B cell (primary cell): Measurements from ENCODE around the gene CISH. TPM values are rescaled to one million over a fixed set of nuclear protein-coding genes. Genes with fewer than 3 reads are reported as not detected.

Experiments
- ATAC-seq: fragments of 200-7000 bp; cut with Tn5 transposase; one replicate; pipeline ENCODE4 v1.10.0; 2021; ENCODE audit warnings: low read depth, mild to moderate bottlenecking, moderate number of reproducible peaks, moderate library complexity
- CTCF ChIA-PET: fragments of 350-600 bp; sonication (Branson Sonifier 250); formaldehyde crosslinking; loops from one replicate; lab custom pipeline; 2021; ENCODE audit warnings: antibody characterized with exemption, inconsistent platforms; lab: Charles Lee
- POLR2A ChIA-PET: fragments of 350-600 bp; sonication (Branson Sonifier 250); formaldehyde crosslinking; loops from one replicate; lab custom pipeline; 2021; ENCODE audit warnings: antibody characterized with exemption; lab: Charles Lee
- DNase-seq: peaks from one replicate; pipeline ENCODE4 v3.0.0; 2013
- H2AFZ ChIP-seq: 2 replicates; pipeline ENCODE4 v1.6.1; 2012; ENCODE audit warnings: mild to moderate bottlenecking, low read depth, low read length; ENCODE audit not compliant: insufficient read depth, poor library complexity, severe bottlenecking
- H3K27ac ChIP-seq, 2 donors: 1 replicate in 1 of 2; 2 replicates in 1 of 2; pipeline ENCODE4 v1.5.1; 2012 to 2013; ENCODE audit warnings: low read length in 2 of 2, mild to moderate bottlenecking in 2 of 2, moderate library complexity in 1 of 2
- H3K27me3 ChIP-seq, 4 experiments: fragments of 200-600 bp in 1 of 4; sonication (generic) in 1 of 4; replicated peaks in 1 of 4; 1 replicate in 2 of 4; 2 replicates in 2 of 4; pipeline versions ENCODE4 v1.6.1 to v1.7.0; 2013 to 2016; ENCODE audit warnings: low read length in 3 of 4, mild to moderate bottlenecking in 2 of 4, mixed read lengths in 1 of 4, moderate library complexity in 1 of 4; ENCODE audit not compliant: insufficient read depth in 4 of 4, control insufficient read depth in 3 of 4; ENCODE audit errors: control extremely low read depth in 1 of 4
- H3K36me3 ChIP-seq, 2 experiments: replicated peaks in 1 of 2; 1 replicate in 1 of 2; 2 replicates in 1 of 2; pipeline versions ENCODE4 v1.6.1 to v1.7.1; 2013; ENCODE audit warnings: low read length in 1 of 2; ENCODE audit not compliant: insufficient read depth in 2 of 2, control insufficient read depth in 1 of 2; ENCODE audit errors: control extremely low read depth in 1 of 2, extremely low read depth in 1 of 2
- H3K4me1 ChIP-seq, 2 donors: fragments of 200-600 bp in 1 of 2; sonication (generic) in 1 of 2; 1 replicate in 1 of 2; 2 replicates in 1 of 2; pipeline versions ENCODE4 v1.5.1 to v1.6.1; 2013 to 2017; ENCODE audit warnings: low read length in 2 of 2; ENCODE audit not compliant: control insufficient read depth in 2 of 2, insufficient read depth in 2 of 2
- H3K4me2 ChIP-seq: replicated peaks from 2 replicates; pipeline ENCODE3; 2012; ENCODE audit warnings: mild to moderate bottlenecking, low read depth, low read length; ENCODE audit not compliant: poor library complexity, severe bottlenecking
- H3K4me3 ChIP-seq, 5 experiments: fragments of 200-600 bp in 1 of 5; sonication (generic) in 1 of 5; 1 replicate in 3 of 5; 2 replicates in 2 of 5; pipeline versions ENCODE4 v1.5.1 to v1.7.0; 2011 to 2016; ENCODE audit warnings: low read length in 4 of 5, mild to moderate bottlenecking in 4 of 5, low read depth in 2 of 5, control low read depth in 1 of 5, moderate library complexity in 1 of 5; ENCODE audit not compliant: insufficient read depth in 1 of 5; ENCODE audit errors: control extremely low read depth in 1 of 5, extremely low read depth in 1 of 5
- H3K79me2 ChIP-seq: fragments of 200-600 bp; sonication (generic); one replicate; pipeline ENCODE4 v1.6.0; 2016; ENCODE audit warnings: low read length; ENCODE audit not compliant: control insufficient read depth, insufficient read depth
- H3K9ac ChIP-seq: fragments of 200-600 bp; sonication (generic); 2 replicates; pipeline ENCODE4 v1.6.1; 2017; ENCODE audit warnings: mild to moderate bottlenecking, low read length, moderate library complexity
- H3K9me3 ChIP-seq, 3 donors: one replicate each; pipeline versions ENCODE4 v1.6.1 to v1.7.1; 2013; ENCODE audit warnings: low read length in 2 of 3; ENCODE audit not compliant: control insufficient read depth in 2 of 3, insufficient read depth in 1 of 3; ENCODE audit errors: control extremely low read depth in 1 of 3
- H4K20me1 ChIP-seq: 2 replicates; pipeline ENCODE4 v1.6.0; 2012; ENCODE audit warnings: mild to moderate bottlenecking, low read length; ENCODE audit not compliant: insufficient read depth, control insufficient read depth, poor library complexity, severe bottlenecking
- H3K27ac Mint-ChIP-seq: one replicate; pipeline ENCODE4 v1.8.0; 2021; ENCODE audit warnings: mixed read lengths
- H3K27me3 Mint-ChIP-seq: one replicate; pipeline ENCODE4 v1.8.0; 2021; ENCODE audit warnings: mixed read lengths
- H3K4me1 Mint-ChIP-seq: one replicate; pipeline ENCODE4 v1.8.0; 2021; ENCODE audit warnings: mixed read lengths
- H3K4me3 Mint-ChIP-seq: one replicate; pipeline ENCODE4 v1.8.0; 2021; ENCODE audit warnings: mixed read lengths
- H3K9me3 Mint-ChIP-seq: one replicate; pipeline ENCODE4 v1.8.0; 2022; ENCODE audit warnings: mixed read lengths; ENCODE audit not compliant: insufficient read depth
- EZH2 ChIP-seq: IDR thresholded peaks from 2 replicates; pipeline ENCODE4 v1.6.1; 2012; ENCODE audit warnings: borderline replicate concordance, low read depth, mild to moderate bottlenecking, moderate library complexity, low read length; ENCODE audit not compliant: insufficient read depth, poor library complexity, severe bottlenecking
- WGBS: methylation state at CpG from one replicate; pipeline ENCODE4 v1.1.5; 2013; ENCODE audit warnings: missing lambda C conversion rate; ENCODE audit not compliant: insufficient coverage; 5-methylcytosine and 5-hydroxymethylcytosine counted together
- intact Hi-C: fragments of 100-400 bp; cut with micrococcal nuclease; formaldehyde crosslinking; loops from one replicate; pipeline ENCODE4 v1.10.0; 2022
- polyA plus RNA-seq: library from polyadenylated mRNA; depleted of rRNA; stranded (reverse); fragments of >200 nt; gene quantifications from 2 replicates; pipeline ENCODE4 v1.2.3, GENCODE V29; 2012
- total RNA-seq, 2 donors: library from RNA; stranded (reverse); fragments of 120-200 nt in 1 of 2; gene quantifications; 1 replicate in 1 of 2; 2 replicates in 1 of 2; pipeline versions ENCODE4 v1.2.3 to v1.2.4, GENCODE V29; 2013 to 2022
- TF ChIP-seq, protein P1 (sequence below): fragments of 200-600 bp; IDR thresholded peaks from one replicate; pipeline ENCODE4 v1.8.0; 2022; ENCODE audit warnings: antibody characterized with exemption, mild to moderate bottlenecking

CISH gene
- total and polyA plus RNA-seq, 2 donors (not counting 1 experiment from before 2014, with no cell fraction given), result 2.3 to 3.5 TPM

DNA sequence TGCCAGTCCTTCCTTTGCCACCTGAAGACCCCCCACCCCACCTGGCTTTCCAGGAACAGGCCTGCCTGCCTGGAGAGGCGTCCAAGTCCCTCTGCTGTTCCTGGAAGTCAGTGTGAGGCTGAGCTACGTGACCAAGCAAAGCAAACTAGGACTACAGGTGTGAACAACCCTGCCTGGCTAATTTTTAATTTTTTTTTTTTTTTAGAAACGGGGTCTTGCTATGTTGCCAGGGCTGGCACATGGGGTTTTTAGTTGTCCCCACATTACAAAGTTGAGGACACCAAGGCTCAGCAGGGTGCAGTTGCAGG, 24.9 kb downstream of the CISH start:
- Histone ChIP-seq H3K4me1 (peaks cover 14 to 32% of the 10 kb centered on the region in 2 donors), H3K4me3 (no peak overlapping the region), H3K79me2 (no peaks in the 10 kb centered on the region), H3K27me3 (no peaks in the 10 kb centered on the region), H3K9ac (no peak overlapping the region), H3K9me3 (no peaks in the 10 kb centered on the region), H3K4me2 (no peak overlapping the region), H4K20me1 (no peaks in the 10 kb centered on the region), H2AFZ (no peak overlapping the region), H3K27ac (no peak overlapping the region), H3K36me3 (peaks cover 0 to under 1% of the 10 kb centered on the region in 2 experiments)
- intact Hi-C loops, result no loop called here
- H3K27me3 Mint-ChIP-seq, result no peaks in the 10 kb centered on the region
- POLR2A ChIA-PET, result interaction anchor here (0.5 kb wide), 1 partner anchor 1393 kb away, joined by 5 read pairs; no protein-coding TSS in a partner anchor
- no peak for DNase-seq
- WGBS, result 86% methylated on average over 3 of the region's 3 CpGs
- TF ChIP-seq, protein P1, sequence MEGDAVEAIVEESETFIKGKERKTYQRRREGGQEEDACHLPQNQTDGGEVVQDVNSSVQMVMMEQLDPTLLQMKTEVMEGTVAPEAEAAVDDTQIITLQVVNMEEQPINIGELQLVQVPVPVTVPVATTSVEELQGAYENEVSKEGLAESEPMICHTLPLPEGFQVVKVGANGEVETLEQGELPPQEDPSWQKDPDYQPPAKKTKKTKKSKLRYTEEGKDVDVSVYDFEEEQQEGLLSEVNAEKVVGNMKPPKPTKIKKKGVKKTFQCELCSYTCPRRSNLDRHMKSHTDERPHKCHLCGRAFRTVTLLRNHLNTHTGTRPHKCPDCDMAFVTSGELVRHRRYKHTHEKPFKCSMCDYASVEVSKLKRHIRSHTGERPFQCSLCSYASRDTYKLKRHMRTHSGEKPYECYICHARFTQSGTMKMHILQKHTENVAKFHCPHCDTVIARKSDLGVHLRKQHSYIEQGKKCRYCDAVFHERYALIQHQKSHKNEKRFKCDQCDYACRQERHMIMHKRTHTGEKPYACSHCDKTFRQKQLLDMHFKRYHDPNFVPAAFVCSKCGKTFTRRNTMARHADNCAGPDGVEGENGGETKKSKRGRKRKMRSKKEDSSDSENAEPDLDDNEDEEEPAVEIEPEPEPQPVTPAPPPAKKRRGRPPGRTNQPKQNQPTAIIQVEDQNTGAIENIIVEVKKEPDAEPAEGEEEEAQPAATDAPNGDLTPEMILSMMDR, result no peak
- TF ChIP-seq EZH2, result no peak
- H3K27ac Mint-ChIP-seq, result no peak overlapping the region
- no peak for ATAC-seq
- CTCF ChIA-PET, result interaction anchor here (0.7 to 11.1 kb wide), 3 partner anchors 14 to 1704 kb away, joined by 4 to 204 read pairs (median 116); partner anchors contain the start of genes CISH, HEMK1 and MAPKAPK3
- peaks cover 21% of the 10 kb centered on the region for H3K4me1 Mint-ChIP-seq
- H3K9me3 Mint-ChIP-seq, result no peaks in the 10 kb centered on the region
- no peak overlapping the region for H3K4me3 Mint-ChIP-seq

DNA sequence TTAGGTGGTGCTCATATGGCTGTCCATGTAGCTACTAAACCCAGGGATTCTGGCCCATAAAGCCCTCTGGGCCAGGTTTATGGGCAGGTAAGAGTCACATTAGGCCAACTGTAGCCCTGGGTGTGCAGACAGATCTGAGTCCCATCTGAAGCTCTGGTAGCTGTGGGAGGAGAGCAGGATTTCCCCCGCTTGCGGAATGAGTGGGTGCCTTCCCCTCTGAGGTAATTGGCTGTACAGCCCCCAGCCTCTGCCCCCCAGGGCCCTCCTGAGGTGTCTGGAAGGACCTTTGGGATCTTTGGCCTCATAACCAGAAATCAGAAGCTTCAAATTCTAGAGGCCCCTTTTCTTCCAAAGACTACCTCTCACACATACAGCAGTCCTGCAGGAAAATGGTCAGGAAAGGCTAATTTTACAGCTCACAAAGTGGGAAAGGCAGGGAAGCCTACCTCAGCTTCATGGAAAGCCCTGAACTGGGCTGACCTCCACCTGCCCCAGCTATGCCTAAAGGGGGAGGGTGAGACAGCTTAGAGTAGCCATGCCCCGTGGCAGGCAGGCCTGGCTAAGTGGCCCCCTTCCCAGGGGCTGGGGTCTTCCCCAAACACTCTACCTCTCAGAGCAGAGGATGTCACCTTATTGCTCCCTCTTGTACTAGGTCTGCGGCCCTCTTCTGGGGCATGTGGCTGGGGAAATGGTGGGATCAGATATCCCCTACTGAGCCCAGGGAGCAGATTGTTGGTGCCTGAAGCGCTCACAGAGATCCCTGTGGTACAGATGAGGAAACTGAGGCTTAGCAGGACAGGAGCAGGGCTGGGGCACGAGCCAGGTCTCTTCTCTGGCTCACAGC, 25.4 kb downstream of the CISH start:
- CTCF ChIA-PET, result interaction anchor here (0.7 to 11.1 kb wide), 3 partner anchors 13 to 1705 kb away, joined by 4 to 204 read pairs (median 116); partner anchors contain the start of genes CISH, HEMK1 and MAPKAPK3
- H3K79me2 ChIP-seq, result no peaks in the 10 kb centered on the region
- 91% methylated on average over 5 of the region's 6 CpGs for WGBS
- TF ChIP-seq, protein P1, result no peak
- no peak for TF ChIP-seq EZH2
- H3K4me2 ChIP-seq, result no peak overlapping the region
- no peaks in the 10 kb centered on the region for H4K20me1 ChIP-seq
- H3K27me3 ChIP-seq, result no peaks in the 10 kb centered on the region
- no peak overlapping the region for H3K9ac ChIP-seq
- POLR2A ChIA-PET, result interaction anchor here (0.5 kb wide), 1 partner anchor 1393 kb away, joined by 5 read pairs; no protein-coding TSS in a partner anchor
- H3K4me1 ChIP-seq, result peaks cover 9 to 26% of the 10 kb centered on the region in 2 donors
- Mint-ChIP-seq H3K27me3 (no peaks in the 10 kb centered on the region), H3K9me3 (no peaks in the 10 kb centered on the region), H3K4me1 (peaks cover 20% of the 10 kb centered on the region), H3K4me3 (no peak overlapping the region), H3K27ac (peak overlapping the region; percentile 6)
- H3K4me3 ChIP-seq, result no peak overlapping the region
- DNase-seq (no peak), ATAC-seq (no peak)
- intact Hi-C loops, result no loop called here
- H3K36me3 ChIP-seq, result peaks cover 0 to 5% of the 10 kb centered on the region in 2 experiments
- H3K9me3 ChIP-seq, result no peaks in the 10 kb centered on the region
- no peak overlapping the region for H3K27ac ChIP-seq
- H2AFZ ChIP-seq, result no peak overlapping the region
